HG03575 (cell line): ENCODE results near the gene PSD4.

Experiments
- ATAC-seq: cut with Tn5 transposase; IDR thresholded peaks from one replicate; pipeline ENCODE4 v1.9.1; 2021; ENCODE audit not compliant: unreplicated experiment, insufficient number of reproducible peaks, low FRiP score; ENCODE audit errors: extremely low read depth

PSD4 gene

DNA sequence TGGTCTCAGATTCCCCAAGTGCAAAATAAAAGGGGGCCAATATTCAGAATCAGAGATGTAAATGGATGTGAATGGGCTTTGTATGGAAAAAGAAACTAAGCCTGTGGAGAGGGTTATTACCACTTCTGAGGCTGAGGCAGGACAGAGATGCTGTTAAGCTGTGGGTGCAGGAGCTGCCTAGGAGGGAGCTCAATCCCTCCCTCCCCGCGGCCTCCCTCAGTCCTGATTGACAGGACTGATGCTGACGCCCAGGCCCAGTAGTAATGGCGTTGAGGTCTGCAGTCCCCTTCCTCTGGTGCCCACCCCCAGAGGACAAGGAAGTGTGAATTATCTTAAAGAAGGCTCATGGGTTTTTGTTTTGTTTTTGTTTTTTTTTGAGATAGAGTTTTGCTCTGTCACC, 40.4 kb downstream of the PSD4 start:
- no peak for ATAC-seq

DNA sequence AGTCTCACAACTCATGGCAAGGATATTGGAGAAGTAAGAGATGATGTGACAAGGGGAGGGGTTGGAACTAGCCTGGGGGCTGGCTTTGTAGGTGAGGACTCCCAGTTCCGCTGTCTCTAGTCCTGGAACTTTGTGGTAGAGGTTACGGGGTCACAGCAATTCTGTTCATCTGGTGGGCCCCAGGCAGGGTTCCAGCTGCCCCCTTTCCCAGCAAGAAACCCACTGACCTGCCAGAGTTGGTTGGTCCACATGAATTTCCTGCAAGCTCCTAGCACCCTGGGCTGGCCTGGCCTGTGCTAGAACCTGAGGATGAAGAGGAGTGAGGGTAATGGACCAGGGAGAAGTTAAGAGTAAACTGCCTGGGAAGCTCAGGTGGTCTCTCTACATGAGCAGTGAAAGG, 41.3 kb downstream of the PSD4 start:
- no peak for ATAC-seq

DNA sequence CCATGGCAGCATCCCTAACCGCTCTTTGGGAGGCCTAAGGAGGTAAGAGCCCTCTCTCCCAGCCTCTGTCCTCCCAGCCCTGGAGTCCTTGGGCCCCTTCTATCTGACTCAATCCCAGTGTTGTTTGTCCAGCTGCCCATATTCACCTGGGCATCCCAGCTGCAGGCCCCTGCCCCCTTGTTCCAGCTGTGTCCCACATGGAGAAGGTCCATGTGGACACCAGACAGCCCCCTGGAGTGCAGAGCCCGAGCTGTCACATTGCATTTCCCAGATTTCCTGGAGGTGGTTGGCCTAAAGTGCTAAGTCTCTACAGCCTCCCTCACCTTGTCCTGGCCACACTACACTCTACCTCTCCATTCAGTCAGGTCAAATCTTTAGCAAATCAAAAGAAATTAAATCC, 42.5 kb downstream of the PSD4 start:
- no peak for ATAC-seq

- ATAC-seq, result no peak
Measured at GRCh38 chr2:113216891-113217454, 43.2 kb downstream of the PSD4 start.

- ATAC-seq, result no peak
Measured at GRCh38 chr2:113217455-113218282, 43.9 kb downstream of the PSD4 start.

DNA sequence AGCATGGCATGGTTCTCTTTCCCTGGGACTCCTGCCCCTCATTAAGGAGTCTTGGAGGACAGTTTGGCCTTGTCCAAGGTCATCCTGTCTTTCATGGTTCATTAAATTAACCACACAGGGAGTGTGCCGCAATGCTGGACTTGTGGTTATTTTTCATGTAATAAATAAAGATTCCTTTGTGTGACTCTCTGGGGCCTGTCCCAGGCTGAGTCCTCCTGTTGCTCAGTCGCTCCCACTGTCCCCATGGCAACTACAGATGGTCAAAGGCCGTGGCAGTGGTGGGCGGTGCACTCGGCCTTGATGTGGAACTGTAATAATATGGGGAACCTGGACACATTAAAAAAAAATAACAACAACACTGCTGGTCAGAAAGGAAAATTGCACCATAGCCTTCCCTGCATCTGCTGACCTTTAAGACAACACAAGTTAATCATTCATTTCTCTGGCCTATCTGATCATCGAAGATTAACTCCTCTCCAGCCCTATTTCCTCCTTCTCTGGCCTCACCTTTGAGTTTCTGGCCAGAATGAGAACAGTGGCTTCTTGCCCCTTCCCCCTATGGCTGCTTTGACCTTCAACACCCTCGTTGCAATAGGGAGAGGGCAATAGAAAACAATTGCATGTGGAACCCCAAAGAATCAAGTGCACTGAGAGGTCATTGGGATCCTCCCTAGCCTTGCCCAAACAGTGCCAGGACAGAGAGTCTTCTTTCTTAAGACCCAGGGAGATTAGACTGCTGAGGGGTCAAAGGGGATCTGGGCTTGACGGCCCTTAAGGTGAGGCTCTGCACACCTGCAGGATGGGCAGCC, 44.7 kb downstream of the PSD4 start:
- ATAC-seq, result no peak

GRCh38 chr2:113219092-113219441, 45.3 kb downstream of the PSD4 start:
- no peak for ATAC-seq

GRCh38 chr2:113219525-113219888, 45.7 kb downstream of the PSD4 start:
- ATAC-seq, result no peak

DNA sequence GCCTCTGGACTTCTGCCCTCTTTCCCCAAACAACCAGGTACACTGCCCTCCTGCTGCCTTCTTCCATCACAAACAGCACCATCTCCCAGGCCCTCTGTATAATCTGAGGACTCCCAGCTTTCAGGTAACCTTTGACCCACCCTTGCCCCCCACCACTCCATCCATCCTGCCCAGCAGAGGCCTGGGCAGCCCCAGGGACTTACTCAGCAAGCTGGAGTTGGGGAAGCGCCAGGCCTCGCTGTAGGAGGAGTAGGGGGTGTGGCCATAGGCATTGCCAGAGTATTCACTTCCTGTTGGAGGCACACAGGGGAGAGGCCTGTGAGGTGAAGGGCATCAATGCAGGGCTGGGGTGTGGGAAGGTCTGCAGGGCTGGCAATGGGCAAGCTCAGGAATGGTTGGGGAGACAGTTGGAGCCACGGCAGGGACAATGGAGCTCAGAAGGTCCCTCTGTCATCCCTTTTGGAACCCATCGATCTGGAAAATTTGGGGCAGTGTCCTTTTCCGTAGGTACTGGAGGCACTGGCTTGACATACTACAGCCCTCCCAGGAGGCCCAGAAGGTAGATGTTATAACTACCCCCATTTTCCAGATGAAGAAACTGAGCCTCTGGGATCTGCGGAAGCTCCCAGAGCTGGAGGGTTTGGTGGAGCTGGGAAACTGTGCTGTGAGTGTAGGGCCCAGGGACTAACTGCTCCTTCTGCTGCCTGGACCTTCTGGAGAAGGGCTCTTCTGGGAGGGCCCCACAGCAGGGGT, 46.3 kb downstream of the PSD4 start:
- ATAC-seq, result no peak

GRCh38 chr2:113220970-113221708, 47.4 kb downstream of the PSD4 start:
- no peak for ATAC-seq

DNA sequence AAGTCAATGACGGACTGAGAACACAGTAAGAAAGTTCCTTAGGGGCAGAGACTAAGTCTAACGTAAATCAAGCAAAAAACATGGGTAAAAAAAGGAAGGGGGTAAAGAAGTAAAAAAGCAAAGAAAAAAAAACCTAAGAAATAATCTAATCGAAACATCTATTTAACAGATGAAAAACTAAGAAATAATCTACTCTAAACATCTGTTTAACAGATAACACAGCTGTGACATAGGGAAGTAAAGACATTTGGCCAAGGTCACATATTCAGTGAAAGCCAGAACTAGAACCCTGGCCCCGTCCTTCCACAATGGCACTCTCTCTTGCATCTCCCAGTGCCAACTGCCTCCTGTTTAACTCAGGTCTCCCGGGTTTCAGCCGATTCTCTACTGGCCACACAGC, 48.1 kb downstream of the PSD4 start:
- ATAC-seq, result no peak

GRCh38 chr2:113223813-113224212, 50.0 kb downstream of the PSD4 start:
- ATAC-seq, result no peak

DNA sequence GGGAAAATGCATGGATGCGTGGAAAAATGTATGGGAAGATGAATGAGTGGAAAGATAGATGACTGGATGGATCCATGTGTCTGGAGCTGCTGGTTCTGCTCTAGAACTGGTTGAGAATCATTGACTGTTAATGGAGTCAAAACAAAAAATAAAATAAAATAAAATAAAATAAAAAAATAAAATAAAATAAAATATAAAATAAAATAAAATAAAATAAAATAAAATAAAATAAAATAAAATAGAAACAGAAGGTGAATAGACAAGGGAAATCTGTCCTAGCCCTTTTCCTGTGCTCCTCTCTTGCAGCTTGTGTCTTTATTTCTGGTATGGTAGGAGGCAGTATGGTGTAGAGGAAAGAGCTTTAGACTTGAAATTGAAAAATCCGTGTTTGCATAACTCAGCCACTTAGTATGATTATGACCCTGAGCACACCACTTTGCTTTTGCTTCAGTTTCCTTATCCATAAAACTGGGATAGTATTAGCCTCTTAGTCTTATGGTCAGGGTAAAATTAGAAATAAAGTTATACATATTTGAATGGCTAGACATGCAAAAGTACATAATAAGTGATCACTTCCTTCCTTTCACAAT, 51.0 kb downstream of the PSD4 start:
- ATAC-seq, result no peak

- no peak for ATAC-seq
Measured at GRCh38 chr2:113225263-113226259, 51.8 kb downstream of the PSD4 start.

GRCh38 chr2:113226462-113226861, 52.7 kb downstream of the PSD4 start:
- no peak for ATAC-seq

- ATAC-seq, result no peak
Measured at GRCh38 chr2:113227290-113227689, 53.5 kb downstream of the PSD4 start.

DNA sequence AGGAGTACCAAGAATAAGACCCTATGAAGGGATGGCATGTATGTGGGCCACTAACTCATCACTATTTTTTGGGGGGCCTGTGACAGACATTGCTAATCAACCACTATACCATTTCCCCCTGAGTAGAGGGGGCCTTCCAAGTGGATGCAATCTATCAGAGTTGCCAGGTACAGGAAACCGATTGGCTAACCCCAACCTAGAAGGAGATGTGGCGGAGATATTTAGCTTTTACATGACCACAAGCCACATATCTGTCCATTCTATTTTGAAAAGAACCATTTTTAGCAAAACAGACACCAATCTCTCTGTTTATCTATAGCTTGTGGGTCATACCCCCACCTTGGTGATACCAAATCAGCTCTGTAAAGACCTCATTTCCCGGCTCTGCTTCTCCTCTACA, 53.9 kb downstream of the PSD4 start:
- ATAC-seq, result no peak
